Adipocyte (in vitro differentiated cells): ENCODE measurements around the gene SLC26A2.
A peak's percentile ranks its signal among the peaks of the same experiment; 100 is the strongest.

ENCODE experiments used
- DNase-seq: peaks from one replicate; pipeline ENCODE4 v3.0.0-alpha.2; 2015; ENCODE audit warnings: low read depth
- H3K27me3 ChIP-seq: replicated peaks from 2 replicates; pipeline ENCODE4 v1.7.0; 2013; ENCODE audit warnings: mild to moderate bottlenecking, low read length, moderate library complexity; ENCODE audit not compliant: control insufficient read depth, insufficient read depth
- H3K36me3 ChIP-seq: 2 replicates; pipeline ENCODE4 v1.7.0; 2013; ENCODE audit warnings: low read length, mild to moderate bottlenecking, moderate library complexity; ENCODE audit not compliant: control insufficient read depth, insufficient read depth, severe bottlenecking
- H3K4me1 ChIP-seq: 2 replicates; pipeline ENCODE4 v1.7.0; 2013; ENCODE audit warnings: mild to moderate bottlenecking, low read length, moderate library complexity; ENCODE audit not compliant: control insufficient read depth, insufficient read depth
- H3K4me3 ChIP-seq: 2 replicates; pipeline ENCODE4 v1.7.0; 2013; ENCODE audit warnings: mild to moderate bottlenecking, low read length, moderate library complexity
- H3K9ac ChIP-seq: 2 replicates; pipeline ENCODE4 v1.7.0; 2013; ENCODE audit warnings: mild to moderate bottlenecking, low read length, moderate library complexity
- H3K9me3 ChIP-seq: 2 replicates; pipeline ENCODE4 v1.7.0; 2013; ENCODE audit warnings: mild to moderate bottlenecking, low read length, moderate library complexity; ENCODE audit not compliant: control insufficient read depth

The SLC26A2 gene

GRCh38 chr5:149969181-149969930 is 8.8 kb downstream of the SLC26A2 start:
- Histone ChIP-seq H3K4me1 (no peaks in the 10 kb centered on the region), H3K27me3 (no peaks in the 10 kb centered on the region), H3K9me3 (no peaks in the 10 kb centered on the region), H3K9ac (no peak overlapping the region), H3K4me3 (no peak overlapping the region), H3K36me3 (no peaks in the 10 kb centered on the region)
- no peak for DNase-seq

- peaks cover 11% of the 10 kb centered on the region for H3K36me3 ChIP-seq
- no peak overlapping the region for H3K4me3 ChIP-seq
- no peak overlapping the region for H3K9ac ChIP-seq
- no peaks in the 10 kb centered on the region for H3K27me3 ChIP-seq
- H3K4me1 ChIP-seq: no peaks in the 10 kb centered on the region
- no peaks in the 10 kb centered on the region for H3K9me3 ChIP-seq
- no peak for DNase-seq
Measured at GRCh38 chr5:149975409-149975808, 14.9 kb downstream of the SLC26A2 start.

- peaks cover 17% of the 10 kb centered on the region for H3K36me3 ChIP-seq
- H3K9me3 ChIP-seq: no peaks in the 10 kb centered on the region
- H3K9ac ChIP-seq: no peak overlapping the region
- no peaks in the 10 kb centered on the region for H3K27me3 ChIP-seq
- no peak overlapping the region for H3K4me3 ChIP-seq
- no peaks in the 10 kb centered on the region for H3K4me1 ChIP-seq
- no peak for DNase-seq
Measured at GRCh38 chr5:149979896-149980295, 19.3 kb downstream of the SLC26A2 start.

- no peak for DNase-seq
- Histone ChIP-seq H3K4me1 (no peaks in the 10 kb centered on the region), H3K36me3 (peaks cover 17% of the 10 kb centered on the region), H3K9ac (no peak overlapping the region), H3K9me3 (no peaks in the 10 kb centered on the region), H3K4me3 (no peak overlapping the region), H3K27me3 (no peaks in the 10 kb centered on the region)
Measured at GRCh38 chr5:149981206-149981605, 20.6 kb downstream of the SLC26A2 start.

- H3K9me3 ChIP-seq: no peaks in the 10 kb centered on the region
- H3K36me3 ChIP-seq: peaks cover 17% of the 10 kb centered on the region
- no peak overlapping the region for H3K4me3 ChIP-seq
- no peaks in the 10 kb centered on the region for H3K4me1 ChIP-seq
- H3K27me3 ChIP-seq: no peaks in the 10 kb centered on the region
- H3K9ac ChIP-seq: no peak overlapping the region
- no peak for DNase-seq
Measured at GRCh38 chr5:149982505-149982904, 21.9 kb downstream of the SLC26A2 start.

GRCh38 chr5:149988126-149988525 is 27.6 kb downstream of the SLC26A2 start:
- DNase-seq: no peak

GRCh38 chr5:149990518-149991376 is 30.2 kb downstream of the SLC26A2 start:
- no peak overlapping the region for H3K9ac ChIP-seq
- DNase-seq: peak; percentile 92
- no peak overlapping the region for H3K4me3 ChIP-seq
- peaks cover 12% of the 10 kb centered on the region for H3K36me3 ChIP-seq
- no peaks in the 10 kb centered on the region for H3K9me3 ChIP-seq
- no peaks in the 10 kb centered on the region for H3K27me3 ChIP-seq
- peaks cover 20% of the 10 kb centered on the region for H3K4me1 ChIP-seq

More at GRCh38 chr5:149988126-149988525, 27.6 kb downstream of the SLC26A2 start:
- no peaks in the 10 kb centered on the region for H3K9me3 ChIP-seq
- H3K4me3 ChIP-seq: no peak overlapping the region
- no peaks in the 10 kb centered on the region for H3K27me3 ChIP-seq
- H3K4me1 ChIP-seq: no peaks in the 10 kb centered on the region
- no peak overlapping the region for H3K9ac ChIP-seq
- H3K36me3 ChIP-seq: no peaks in the 10 kb centered on the region

GRCh38 chr5:149993471-149993870 is 32.9 kb downstream of the SLC26A2 start:
- H3K9me3 ChIP-seq: no peaks in the 10 kb centered on the region
- no peak overlapping the region for H3K9ac ChIP-seq
- no peaks in the 10 kb centered on the region for H3K27me3 ChIP-seq
- peaks cover 20% of the 10 kb centered on the region for H3K4me1 ChIP-seq
- H3K4me3 ChIP-seq: no peak overlapping the region
- no peak for DNase-seq
- H3K36me3 ChIP-seq: peaks cover 18% of the 10 kb centered on the region

GRCh38 chr5:149995385-149996204 is 35.0 kb downstream of the SLC26A2 start:
- no peak overlapping the region for H3K4me3 ChIP-seq
- H3K9ac ChIP-seq: no peak overlapping the region
- H3K27me3 ChIP-seq: no peaks in the 10 kb centered on the region
- H3K36me3 ChIP-seq: peaks cover 18% of the 10 kb centered on the region
- DNase-seq: no peak
- H3K4me1 ChIP-seq: peaks cover 31% of the 10 kb centered on the region
- no peaks in the 10 kb centered on the region for H3K9me3 ChIP-seq

- DNase-seq: no peak
- H3K4me1 ChIP-seq: peaks cover 31% of the 10 kb centered on the region
Measured at GRCh38 chr5:149996205-149996890, 35.8 kb downstream of the SLC26A2 start.

More at GRCh38 chr5:149996205-149996890, 35.8 kb downstream of the SLC26A2 start:
- Histone ChIP-seq H3K9ac (no peak overlapping the region), H3K9me3 (no peaks in the 10 kb centered on the region), H3K27me3 (no peaks in the 10 kb centered on the region), H3K4me3 (no peak overlapping the region), H3K36me3 (peaks cover 18% of the 10 kb centered on the region)
